ENCODE results near the gene ANKRD33B.
"Not testable (repeated sequence)": the region's sequence is repeated elsewhere in the genome, so short reads cannot be mapped to it uniquely, and the experiment has no call there.

ANKRD33B gene

DNA sequence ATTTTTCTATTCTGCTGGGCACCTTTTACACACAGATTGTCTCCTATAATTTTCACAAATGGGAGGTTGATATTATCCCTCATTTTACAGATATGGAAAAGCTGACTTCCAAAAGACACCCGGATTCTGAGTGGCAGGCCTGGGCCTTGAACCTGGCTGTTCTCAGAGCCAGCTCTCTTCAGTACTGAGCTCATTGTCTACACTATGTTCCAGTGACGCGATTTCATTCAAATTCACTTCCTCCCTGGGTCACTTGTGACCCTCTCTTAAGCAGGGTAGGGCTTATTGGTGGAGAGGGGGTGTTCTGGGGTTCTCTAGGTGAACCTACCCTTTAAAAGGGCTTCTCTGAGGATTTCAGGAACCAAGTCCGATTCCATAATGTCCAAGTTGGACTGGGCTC lies 70.2 kb downstream of the ANKRD33B start:
- DNase-seq (ENCODE audit: low read depth in 1 of 2, low spot score in 1 of 2), result no peak

DNA sequence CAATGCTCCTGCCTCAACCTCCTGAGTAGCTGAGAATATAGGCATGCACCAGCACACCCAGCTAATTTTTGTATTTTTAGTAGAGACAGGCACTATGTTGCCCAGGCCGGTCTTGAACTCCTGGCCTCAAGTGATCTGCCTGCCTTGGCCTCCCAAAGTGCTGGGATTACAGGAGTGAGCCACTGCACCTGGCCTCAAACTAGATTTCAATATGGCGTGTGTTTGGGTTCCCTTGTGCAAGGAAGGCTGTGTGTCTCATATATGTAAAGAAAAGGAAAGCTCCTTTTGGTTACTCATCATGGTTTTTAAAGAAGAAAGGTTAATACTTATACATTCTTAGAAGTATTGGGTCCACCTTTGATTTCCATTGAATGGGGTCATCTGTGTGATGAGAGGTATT lies 70.7 kb downstream of the ANKRD33B start:
- DNase-seq (ENCODE audit: low read depth in 1 of 2, low spot score in 1 of 2), result no peak

DNA sequence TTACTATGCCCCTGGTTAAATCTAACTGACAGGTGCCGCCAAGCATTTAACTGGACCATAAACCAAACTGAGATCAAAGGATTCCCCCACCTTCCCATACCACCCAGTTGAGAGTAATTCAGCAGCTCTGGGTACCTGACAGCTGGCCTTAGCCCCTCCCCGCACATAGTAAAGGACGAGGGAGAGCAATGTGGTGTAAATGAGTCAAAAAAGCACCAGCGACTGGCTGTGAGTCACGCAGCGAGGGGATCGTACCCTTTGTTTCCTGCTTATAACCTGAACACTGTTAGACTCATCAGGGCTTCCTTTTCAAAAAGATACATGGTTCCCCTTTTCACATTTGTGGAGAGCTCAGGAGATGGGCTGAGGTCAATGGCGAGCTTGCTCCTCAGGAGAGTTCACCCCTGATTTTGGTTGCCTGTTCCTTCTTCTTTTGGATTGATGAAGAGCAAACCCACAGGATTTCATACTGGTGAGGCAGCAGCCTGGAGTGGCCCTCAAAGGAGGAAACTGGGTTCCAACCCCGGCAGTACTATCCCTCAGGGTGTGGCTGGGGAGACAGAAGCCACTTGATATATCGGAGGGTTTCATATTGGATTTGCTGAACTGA lies 71.5 kb downstream of the ANKRD33B start:
- peak; percentile 15 to 50 for DNase-seq (ENCODE audit: low read depth in 1 of 2, low spot score in 1 of 2)

DNA sequence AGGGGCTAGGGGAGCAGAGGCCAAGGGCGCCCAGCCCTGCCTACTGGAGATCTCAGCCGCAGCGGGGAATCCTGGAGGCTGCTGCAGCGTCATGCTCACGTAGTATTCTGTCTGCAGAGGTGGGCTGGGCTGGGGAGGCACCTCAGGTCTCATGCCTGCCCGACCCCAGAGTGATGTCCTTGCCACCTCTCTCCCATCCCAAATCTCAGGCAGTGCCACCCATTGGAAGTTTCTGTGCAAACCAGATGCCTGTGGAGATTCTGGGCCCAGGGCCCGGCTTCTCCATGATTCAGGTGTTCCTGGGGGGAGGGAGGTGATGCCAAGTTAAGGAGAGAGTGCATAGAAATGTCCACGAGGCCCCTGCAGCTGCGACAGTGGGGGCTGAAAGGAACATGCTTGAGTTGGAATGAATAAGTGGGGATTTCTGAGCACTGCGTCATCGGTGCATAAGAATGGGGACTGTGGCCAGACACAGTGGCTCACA lies 72.0 kb downstream of the ANKRD33B start:
- no peak for DNase-seq (ENCODE audit: low read depth in 1 of 2, low spot score in 1 of 2)

DNA sequence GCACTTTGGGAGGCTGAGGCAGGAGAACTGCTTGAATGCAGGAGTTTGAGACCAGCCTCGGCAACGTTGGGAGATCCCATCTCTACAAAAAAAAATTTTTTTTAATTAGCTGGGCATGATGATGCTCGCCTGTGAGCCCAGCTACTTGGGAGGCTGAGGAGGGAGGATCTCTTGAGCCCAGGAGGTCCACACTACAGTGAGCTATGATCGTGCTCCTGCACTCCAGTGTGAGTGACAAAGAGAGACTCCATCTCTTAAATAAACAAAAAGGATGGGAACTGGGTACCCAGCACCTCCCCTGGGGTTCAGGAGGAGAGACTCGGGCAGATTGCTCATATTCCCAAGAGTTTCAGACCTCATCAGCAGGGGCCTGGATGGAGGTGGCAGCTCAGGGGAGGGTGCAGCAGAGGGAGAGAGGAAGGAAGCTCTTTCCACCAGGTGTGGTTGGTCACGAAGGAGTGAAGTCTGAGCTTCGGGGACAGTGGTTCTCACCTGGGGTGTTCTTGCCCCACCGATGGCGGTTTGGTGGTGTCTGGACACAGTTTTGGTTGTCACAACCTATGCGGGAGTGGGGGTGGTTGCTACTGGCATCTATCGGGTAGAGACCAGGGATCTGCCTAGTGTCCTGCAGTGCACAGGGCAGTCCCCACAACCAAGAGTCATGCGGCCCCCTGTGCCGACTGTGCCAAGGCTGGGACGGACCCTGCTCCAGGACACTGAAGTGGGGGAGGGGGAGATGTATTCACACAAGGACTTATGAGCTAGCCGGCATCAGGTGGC lies 72.7 kb downstream of the ANKRD33B start:
- no peak for DNase-seq (ENCODE audit: low read depth in 1 of 2, low spot score in 1 of 2)

DNA sequence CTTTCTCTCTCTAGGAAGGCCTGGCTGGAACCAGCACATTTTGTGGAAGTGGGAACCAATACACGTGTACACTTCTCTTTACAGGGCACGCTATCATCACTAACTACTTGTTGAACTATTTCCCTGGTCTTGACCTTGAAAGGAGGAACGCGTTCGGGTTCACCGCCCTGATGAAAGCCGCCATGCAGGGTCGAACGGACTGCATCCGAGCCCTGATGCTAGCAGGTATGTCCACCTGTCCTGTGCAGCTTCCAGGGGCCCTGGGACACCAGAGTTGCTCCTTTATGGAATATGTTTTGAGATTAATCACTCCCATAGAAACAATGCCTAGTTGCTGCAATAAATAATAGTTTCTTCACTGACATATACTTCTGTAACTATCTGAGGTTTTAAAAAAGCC lies 74.1 kb downstream of the ANKRD33B start:
- no peak for DNase-seq (ENCODE audit: low read depth in 1 of 2, low spot score in 1 of 2)

DNA sequence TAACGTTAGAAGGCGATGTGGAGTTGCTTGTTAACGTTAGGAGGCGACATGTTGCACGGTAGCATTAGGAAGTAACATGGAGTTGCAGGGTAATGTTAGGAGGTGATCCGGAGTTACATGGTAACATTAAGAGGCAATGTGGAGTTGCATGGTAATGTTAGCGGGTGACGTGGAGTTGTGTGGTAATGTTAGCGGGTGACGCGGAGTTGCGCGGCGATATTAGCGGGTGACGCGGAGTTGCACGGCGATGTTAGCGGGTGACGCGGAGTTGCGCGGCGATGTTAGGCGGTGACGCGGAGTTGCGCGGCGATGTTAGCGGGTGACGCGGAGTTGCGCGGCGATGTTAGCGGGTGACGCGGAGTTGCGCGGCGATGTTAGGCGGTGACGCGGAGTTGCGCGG lies 74.9 kb downstream of the ANKRD33B start:
- DNase-seq (ENCODE audit: low read depth in 1 of 2, low spot score in 1 of 2), result not testable (repeated sequence)

DNA sequence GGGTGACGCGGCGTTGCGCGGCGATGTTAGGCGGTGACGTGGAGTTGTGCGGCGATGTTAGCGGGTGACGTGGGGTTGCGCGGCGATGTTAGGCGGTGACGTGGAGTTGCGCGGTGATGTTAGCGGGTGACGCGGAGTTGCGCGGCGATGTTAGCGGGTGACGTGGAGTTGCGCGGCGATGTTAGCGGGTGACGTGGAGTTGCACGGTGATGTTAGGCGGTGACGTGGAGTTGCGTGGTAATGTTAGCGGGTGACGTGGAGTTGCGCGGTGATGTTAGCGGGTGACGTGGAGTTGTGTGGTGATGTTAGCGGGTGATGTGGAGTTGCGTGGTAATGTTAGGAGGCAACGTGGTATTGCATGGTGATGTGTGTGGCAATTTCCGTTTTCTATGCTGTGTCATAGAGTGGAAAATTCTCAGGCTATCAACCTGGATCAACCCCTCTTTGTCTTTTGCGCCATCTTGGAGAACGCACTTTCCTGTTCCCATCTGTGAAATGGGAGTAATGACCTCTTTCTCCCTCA lies 76.0 kb downstream of the ANKRD33B start:
- DNase-seq (ENCODE audit: low read depth in 1 of 2, low spot score in 1 of 2), result no peak

DNA sequence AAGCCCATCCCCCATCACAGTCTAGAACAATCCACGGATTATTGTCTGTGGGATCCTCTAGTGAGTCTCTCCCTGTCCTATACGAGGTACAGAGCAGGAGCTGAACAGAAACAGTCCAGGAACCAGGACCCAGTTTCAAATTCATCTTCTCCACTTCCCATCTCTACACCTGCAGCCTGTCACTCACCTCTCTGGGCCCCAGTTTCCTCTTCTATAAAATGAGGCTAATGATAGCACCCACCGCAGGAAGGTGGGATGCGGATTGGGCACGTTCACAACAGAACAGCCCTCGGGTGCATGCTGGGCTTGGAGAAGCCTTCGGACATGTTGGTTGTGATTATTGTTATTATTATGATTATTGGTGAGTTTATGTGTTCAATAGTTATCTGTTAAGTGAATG lies 78.5 kb downstream of the ANKRD33B start:
- no peak for DNase-seq (ENCODE audit: low read depth in 1 of 2, low spot score in 1 of 2)

DNA sequence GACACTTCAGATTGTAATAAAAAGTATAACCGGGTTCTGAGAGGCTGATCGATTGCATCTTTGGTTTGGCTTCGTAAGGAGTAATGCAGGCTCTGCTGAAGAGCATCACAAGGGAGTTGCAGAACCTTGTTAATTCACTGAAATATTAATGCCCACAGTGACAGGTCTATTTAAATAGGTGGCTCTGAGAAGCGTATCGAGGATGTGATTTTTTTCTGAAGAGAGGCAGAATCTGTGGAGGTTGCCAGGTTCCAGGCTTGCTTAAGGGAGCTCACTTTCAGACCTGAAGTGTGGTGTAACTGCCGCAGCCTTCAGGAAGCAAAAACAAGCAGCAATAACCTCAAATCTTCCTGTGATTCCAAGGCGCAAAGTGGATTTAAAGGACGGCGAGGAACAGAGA lies 80.3 kb downstream of the ANKRD33B start:
- DNase-seq (ENCODE audit: low read depth in 1 of 2, low spot score in 1 of 2), result no peak

DNA sequence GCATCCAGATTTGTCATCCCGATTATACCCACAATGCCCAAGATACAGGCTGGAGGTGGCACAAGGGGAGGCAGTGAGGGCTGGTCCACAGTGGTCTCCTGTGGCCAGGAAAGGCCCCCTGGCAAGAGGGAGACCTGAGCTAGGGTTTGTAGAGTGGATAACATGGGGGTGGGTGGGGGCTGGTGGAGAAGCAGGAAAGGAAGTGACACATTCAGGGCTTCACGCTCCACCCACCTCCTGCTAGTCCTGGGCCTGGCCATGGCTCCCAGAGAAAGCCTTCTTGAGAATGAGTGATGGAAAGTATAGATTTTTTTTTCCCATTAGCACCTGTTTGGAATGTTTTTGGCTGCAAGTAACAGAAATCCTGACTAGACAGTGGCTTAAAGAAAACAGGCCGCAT lies 81.3 kb downstream of the ANKRD33B start:
- DNase-seq (ENCODE audit: low read depth in 1 of 2, low spot score in 1 of 2), result no peak

DNA sequence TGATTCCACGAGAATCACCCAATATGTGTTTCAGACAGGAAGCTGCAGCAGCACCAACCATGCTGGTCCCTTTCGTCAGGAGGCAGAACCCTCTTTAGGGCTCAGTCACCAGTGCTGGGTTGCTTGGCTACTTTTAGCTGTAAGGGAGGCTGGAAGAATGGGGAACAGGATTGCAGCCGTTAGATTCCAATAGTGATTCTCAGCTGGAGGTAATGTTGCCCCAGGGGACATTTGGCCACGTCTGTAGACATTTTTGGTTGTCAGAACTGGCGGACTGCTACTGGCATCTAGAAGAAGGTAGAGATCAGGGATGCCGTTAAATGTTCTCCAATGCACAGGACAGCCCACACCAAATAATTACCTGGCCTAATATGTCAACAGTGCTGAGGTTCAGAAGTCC lies 81.8 kb downstream of the ANKRD33B start:
- no peak for DNase-seq (ENCODE audit: low read depth in 1 of 2, low spot score in 1 of 2)

DNA sequence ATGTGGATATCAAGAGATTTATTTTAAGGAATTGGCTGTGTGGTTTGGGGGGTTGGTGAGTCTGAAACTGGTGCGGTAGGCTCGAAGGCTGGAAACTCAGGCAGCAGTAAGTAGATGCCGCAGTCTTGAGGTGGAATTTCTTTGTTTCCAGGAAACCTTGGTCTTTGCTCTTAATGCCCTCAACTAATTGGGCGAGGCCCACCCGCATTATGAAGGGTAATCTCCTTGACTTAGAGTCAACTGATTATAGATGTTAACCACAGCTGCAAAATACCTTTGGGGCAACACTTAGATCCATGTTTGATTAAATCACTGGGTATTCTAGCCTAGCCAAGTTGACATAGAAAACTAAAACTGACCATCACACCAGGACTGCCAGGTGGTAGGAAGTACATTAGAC lies 83.8 kb downstream of the ANKRD33B start:
- no peak for DNase-seq (ENCODE audit: low read depth in 1 of 2, low spot score in 1 of 2)

DNA sequence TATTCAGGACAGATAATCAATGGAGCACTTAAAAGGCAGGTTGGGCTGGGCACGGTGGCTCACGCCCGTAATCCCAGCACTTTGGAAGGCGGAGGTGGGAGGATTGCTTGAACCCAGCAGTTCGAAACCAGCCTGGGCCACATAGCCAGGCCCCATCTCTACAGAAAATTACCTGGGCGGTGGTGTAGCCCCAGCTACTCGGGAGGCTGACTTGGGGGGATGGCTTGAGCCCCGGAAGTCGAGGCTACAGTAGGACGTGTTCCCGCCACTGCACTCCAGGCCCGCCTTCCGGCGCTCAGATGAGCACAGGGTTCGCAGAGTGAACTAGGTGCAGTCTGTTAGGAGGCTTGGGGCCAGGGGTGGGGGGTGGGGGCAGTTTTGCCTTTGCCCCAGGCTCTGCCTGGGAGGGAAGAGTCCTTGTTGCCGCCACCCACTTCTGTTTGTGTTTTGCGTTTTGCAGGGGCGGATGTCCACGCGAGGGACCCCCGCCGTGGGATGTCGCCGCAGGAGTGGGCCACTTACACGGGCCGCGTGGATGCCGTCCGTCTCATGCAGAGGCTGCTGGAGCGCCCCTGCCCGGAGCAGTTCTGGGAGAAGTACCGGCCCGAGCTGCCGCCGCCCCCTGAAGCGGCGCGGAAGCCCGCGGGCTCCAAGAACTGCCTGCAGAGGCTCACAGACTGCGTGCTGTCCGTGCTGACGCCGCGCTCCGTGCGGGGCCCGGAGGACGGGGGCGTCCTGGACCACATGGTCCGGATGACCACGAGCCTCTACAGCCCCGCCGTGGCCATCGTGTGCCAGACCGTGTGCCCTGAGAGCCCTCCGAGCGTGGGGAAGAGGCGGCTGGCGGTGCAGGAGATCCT lies 85.2 kb downstream of the ANKRD33B start:
- no peak for DNase-seq (ENCODE audit: low read depth in 1 of 2, low spot score in 1 of 2)

DNA sequence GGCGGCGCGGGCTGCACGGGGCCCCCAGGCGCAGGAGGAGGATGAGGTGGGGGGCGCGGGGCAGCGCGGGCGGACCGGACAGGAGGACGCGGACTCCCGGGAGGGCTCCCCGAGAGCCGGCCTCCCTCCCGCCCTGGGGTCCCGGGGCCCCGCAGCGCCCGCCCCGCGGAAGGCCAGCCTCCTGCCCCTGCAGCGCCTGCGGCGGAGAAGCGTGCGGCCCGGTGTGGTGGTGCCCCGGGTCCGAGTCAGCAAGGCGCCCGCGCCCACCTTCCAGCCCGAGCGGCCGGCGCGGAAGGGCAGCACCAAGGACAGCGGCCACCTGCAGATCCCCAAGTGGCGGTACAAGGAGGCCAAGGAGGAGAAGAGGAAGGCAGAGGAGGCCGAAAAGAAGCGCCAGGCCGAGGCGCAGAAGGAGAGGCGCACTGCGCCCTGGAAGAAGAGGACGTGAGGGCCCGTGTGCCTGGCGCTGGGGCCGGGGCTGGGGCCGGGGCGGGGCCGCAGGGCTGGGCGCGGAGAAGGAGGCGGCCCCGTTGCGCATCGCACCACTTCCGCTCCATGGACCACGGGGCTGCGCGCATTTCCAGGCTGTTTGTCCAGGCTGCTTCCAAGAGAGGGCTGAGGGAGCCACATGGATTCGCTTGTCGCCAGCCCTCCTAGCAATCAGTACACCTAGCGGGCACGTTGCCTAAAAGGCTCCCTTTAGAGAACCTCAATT lies 86.0 kb downstream of the ANKRD33B start:
- no peak for DNase-seq (ENCODE audit: low read depth in 1 of 2, low spot score in 1 of 2)

DNA sequence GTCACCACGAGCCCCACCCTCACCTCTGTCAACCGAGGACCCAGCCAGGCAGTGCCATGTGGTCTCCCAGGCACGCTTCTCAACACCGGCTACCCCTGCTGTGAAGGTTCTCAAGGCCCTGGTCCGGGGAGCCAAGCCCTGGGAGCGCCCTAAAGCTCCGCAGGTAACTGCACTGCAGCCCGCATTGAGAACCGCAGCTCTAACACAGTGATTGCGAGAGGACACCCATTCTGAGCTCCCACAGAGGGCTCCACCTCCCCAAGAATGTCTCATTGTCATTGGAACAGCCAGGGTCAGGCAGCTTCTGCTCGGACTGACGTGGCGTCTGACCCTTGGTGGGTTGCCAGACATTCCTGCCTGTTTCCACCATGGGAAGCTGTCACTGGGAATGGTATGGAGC lies 88.3 kb downstream of the ANKRD33B start:
- no peak for DNase-seq (ENCODE audit: low read depth in 1 of 2, low spot score in 1 of 2)

DNA sequence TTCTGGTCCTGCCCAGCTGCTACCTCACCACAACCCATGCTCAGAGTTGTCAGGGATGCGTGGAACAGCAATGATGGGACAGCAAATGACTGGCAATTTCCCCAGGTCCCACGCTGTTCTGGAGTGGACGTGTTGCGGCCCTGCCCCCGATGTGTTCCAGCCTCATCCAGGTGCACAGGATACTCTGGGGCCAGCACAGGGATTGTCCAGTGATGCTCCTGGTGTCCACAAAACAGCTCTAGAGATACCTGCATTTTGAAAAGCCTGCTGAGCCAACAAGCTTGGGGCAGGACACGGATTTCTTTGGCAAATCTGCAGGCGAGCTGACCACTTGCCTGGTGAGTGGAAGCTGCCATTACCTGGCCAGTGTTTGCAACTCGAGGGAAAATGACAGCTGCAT lies 88.7 kb downstream of the ANKRD33B start:
- no peak for DNase-seq (ENCODE audit: low read depth in 1 of 2, low spot score in 1 of 2)

DNA sequence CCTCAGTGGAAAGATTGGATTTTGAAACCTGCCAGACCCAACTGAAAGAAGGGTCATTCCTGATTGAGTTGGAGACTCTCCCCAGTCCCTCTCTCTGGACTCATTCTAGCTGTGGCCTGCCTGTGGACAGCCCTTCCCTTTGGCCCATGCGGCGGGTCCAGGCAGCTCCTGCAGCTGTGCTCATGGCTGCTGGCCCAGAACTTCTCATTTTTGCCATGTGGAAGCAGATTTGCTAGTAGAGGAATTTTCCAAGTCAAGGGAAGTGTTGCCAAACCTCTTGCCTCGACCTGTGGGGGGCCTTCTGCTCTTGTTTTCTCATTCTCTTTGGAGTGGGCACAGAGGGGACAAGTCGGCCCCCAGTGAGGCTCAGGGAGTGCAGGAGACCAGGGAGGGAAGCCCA lies 89.2 kb downstream of the ANKRD33B start:
- DNase-seq (ENCODE audit: low read depth in 1 of 2, low spot score in 1 of 2), result no peak

DNA sequence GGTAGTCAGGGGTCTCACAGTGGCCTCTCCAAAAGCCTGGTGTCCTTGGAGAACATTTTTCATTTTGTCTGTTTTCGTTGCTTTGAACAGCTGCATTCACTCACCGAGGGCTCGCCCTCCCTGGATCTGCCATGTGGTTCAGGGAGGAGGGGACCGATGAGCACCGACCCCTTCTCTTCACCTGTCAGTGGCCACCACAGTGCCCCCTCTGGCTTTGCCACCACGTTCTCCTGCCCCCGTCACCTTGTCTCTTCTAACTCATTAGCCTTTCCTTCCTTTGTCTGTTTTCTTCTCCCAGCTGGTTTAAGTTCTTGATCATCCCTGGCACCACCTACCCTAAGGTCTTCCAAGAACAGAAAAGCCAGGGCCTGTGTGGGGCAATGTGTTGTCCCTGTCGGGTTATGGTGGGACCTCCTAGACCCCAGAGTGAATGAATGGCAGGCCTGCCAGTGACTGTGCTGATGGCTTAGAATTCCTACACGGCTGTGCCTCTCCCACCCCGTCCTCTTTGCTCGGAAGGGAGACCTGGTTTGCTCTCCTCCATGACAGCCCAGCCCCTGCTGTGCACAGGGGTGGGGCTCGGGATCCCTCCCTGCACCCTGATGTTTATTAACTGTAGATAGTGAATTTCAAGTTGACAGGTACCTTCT lies 90.0 kb downstream of the ANKRD33B start:
- DNase-seq (ENCODE audit: low read depth in 1 of 2, low spot score in 1 of 2), result no peak

DNA sequence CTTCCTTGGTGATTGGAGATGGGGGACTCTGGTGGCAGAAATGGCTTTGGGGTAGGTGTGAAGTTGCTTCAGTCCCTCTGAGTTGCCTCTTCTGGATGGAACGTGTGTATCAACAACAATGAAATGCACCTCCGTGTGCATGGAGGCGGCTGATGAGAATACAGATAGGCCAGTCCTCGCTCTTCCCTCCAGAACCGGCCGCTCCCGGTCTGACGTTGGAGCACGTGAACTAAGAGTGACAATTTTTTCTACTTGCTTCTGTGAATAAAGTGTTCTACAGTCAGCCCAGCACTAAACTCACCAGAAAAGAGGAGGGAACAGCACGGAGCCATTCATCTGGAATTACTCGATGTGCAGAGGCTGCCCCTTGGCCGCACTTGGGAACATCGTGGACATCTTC lies 90.7 kb downstream of the ANKRD33B start:
- no peak for DNase-seq (ENCODE audit: low read depth in 1 of 2, low spot score in 1 of 2)
